GM21526 (cell line): ENCODE results near the gene RNF144A.
"Not testable (repeated sequence)": the region's sequence is repeated elsewhere in the genome, so short reads cannot be mapped to it uniquely, and the experiment has no call there.

Experiments used
- ATAC-seq: cut with Tn5 transposase; IDR thresholded peaks from one replicate; pipeline ENCODE4 v1.9.1; 2021; ENCODE audit warnings: moderate library complexity; ENCODE audit not compliant: unreplicated experiment, low FRiP score

RNF144A gene

GRCh38 chr2:6917071-6917760, at the start of gene RNF144A:
TSS of gene RNF144A (plus strand) at chr2:6917412. CDS start at chr2:6996927, 79,515 bp downstream.
- ATAC-seq: peak; percentile 80

- ATAC-seq: no peak
Observed at GRCh38 chr2:6872394-6872793, 44.8 kb upstream of the RNF144A start.

GRCh38 chr2:6874032-6874431, 43.2 kb upstream of the RNF144A start:
- ATAC-seq: no peak

GRCh38 chr2:6876309-6876708, 40.9 kb upstream of the RNF144A start:
- no peak for ATAC-seq

- ATAC-seq: no peak
Observed at GRCh38 chr2:6877402-6878304, 39.6 kb upstream of the RNF144A start, which contains the start of gene RSAD2. TSS of gene RSAD2 (plus strand) at chr2:6877777. CDS start at chr2:6877801, 24 bp downstream.

- ATAC-seq: no peak
Observed at GRCh38 chr2:6878549-6878948, 38.7 kb upstream of the RNF144A start.

- ATAC-seq: no peak
Observed at GRCh38 chr2:6879011-6879410, 38.2 kb upstream of the RNF144A start.

GRCh38 chr2:6880200-6880733, 36.9 kb upstream of the RNF144A start:
- ATAC-seq: no peak

GRCh38 chr2:6881046-6881445, 36.2 kb upstream of the RNF144A start:
- no peak for ATAC-seq

GRCh38 chr2:6881516-6881915, 35.7 kb upstream of the RNF144A start:
- ATAC-seq: no peak

- ATAC-seq: no peak
Observed at GRCh38 chr2:6883448-6884122, 33.6 kb upstream of the RNF144A start.

- ATAC-seq: no peak
Observed at GRCh38 chr2:6885551-6885950, 31.7 kb upstream of the RNF144A start.

GRCh38 chr2:6885968-6886367, 31.2 kb upstream of the RNF144A start:
- ATAC-seq: no peak

GRCh38 chr2:6887751-6888192, 29.4 kb upstream of the RNF144A start:
- ATAC-seq: no peak

GRCh38 chr2:6888724-6889123, 28.5 kb upstream of the RNF144A start:
- ATAC-seq: no peak

GRCh38 chr2:6893876-6894482, 23.2 kb upstream of the RNF144A start:
- ATAC-seq: no peak

- no peak for ATAC-seq
Observed at GRCh38 chr2:6896930-6897759, 20.1 kb upstream of the RNF144A start.

GRCh38 chr2:6902581-6902980, 14.6 kb upstream of the RNF144A start:
- ATAC-seq: not testable (repeated sequence)

- no peak for ATAC-seq
Observed at GRCh38 chr2:6905668-6906067, 11.5 kb upstream of the RNF144A start.
